B cell (primary cell): ENCODE measurements around the gene ASGR2.
"Not testable (repeated sequence)": the region's sequence is repeated elsewhere in the genome, so short reads cannot be mapped to it uniquely, and the experiment has no call there.

ENCODE experiments used
- CTCF ChIP-seq: fragments of 200-600 bp; IDR thresholded peaks from one replicate; pipeline ENCODE4 v1.8.0; 2022; ENCODE audit warnings: antibody characterized with exemption, mild to moderate bottlenecking
- EZH2 ChIP-seq: IDR thresholded peaks from 2 replicates; pipeline ENCODE4 v1.6.1; 2012; ENCODE audit warnings: borderline replicate concordance, low read depth, mild to moderate bottlenecking, moderate library complexity, low read length; ENCODE audit not compliant: insufficient read depth, poor library complexity, severe bottlenecking

- not testable (repeated sequence) for TF ChIP-seq CTCF, EZH2
Observed at GRCh38 chr17:7089570-7089969, 25.1 kb downstream of the ASGR2 start.
